ENCODE data around the gene NELFB. TPM values are rescaled to one million over a fixed set of nuclear protein-coding genes. Genes with fewer than 3 reads are reported as not detected.
A peak's percentile ranks its signal among the peaks of the same experiment; 100 is the strongest.
"Not testable (repeated sequence)": the region's sequence is repeated elsewhere in the genome, so short reads cannot be mapped to it uniquely, and the experiment has no call there.

NELFB gene
- total RNA-seq, 2 experiments from 2014 or later: 54.4 to 56.4 TPM

DNA sequence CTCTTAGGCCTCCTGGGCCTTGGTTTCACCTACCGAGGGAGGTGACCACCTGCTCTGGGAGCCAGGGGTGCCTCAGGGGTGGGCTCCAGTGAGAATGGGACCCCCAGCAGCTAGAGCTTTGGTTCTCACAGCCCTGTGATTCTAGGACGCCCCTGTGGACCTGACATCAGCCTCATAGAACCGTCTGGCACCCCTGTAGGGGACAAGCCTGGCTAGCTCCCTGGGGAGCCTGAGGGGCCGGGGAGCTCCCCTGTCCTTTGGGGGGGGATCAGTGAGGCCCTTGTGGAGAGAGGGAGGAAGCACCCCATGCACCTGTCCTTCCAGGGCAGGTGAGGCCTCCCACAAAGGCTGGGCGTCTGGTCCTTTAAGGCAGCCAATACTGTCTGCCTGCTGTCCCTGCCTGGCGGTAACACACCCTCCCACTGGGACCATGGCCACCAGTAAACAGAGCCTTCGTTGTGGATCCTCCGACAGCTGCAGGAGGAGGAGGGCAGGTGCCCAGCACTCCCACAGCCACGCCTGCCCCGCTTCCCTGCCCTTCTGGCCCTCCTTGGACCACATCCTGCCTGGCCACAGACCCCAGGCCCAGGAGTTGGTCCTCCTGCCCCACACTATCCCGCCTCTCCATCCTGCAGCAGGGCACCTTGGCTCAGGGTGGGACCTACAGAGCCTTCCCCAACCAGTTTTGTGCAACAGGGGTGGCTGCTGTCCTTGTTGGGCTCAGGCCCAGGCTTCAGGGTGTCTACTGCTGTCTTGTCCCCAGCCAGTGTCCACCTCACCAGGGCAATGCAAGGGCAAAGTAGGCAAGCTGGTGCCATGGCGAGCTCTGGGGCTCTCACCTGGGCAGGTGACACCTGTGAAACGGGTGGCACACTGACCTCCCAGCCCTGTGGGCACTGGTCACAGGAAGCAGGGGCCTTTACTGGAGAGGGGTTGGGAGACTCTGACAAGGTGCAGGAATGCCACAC is 17.1 kb upstream of the NELFB start:
- peaks cover 17% of the 10 kb centered on the region for H3K4me1 Mint-ChIP-seq
- H3K4me3 Mint-ChIP-seq: no peak overlapping the region
- H3K9me3 Mint-ChIP-seq: no peaks in the 10 kb centered on the region
- peak; percentile 3 for DNase-seq
- peaks cover 5% of the 10 kb centered on the region for H3K27me3 Mint-ChIP-seq
- peaks cover 19% of the 10 kb centered on the region for H3K36me3 Mint-ChIP-seq
- no peak overlapping the region for H3K27ac Mint-ChIP-seq

DNA sequence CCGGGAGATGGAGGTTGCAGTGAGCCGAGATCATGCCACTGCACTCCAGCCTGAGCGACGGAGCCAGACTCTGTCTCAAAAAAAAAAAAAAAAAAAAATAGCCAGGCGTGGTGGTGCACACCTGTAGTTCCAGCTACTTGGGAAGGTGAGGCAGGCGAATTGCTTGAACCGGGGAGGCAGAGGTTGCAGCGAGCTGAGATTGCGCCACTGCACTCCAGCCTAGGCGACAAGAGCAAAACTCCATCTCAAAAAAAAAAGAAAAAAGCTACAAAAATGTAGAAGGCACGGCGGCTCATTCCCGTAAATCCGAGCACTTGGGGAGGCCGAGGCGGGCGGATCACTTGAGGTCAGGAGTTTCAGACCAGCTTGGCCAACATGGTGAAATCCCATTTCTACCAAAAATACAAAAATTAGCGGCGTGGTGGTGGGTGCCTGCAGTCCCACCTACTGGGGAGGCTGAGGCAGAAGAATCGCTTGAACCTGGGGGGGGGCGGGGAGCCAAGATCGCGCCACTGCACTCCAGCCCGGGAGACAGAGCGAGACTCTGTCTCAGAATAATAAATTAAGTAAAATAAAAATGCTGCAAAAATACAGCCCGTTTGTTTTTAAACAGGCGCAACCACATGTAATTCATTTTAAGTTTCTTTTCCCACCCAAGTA is 15.5 kb upstream of the NELFB start:
- Mint-ChIP-seq H3K27ac (peak overlapping the region; percentile 56), H3K4me3 (peak overlapping the region; percentile 80), H3K36me3 (peaks cover 26% of the 10 kb centered on the region), H3K4me1 (peaks cover 23% of the 10 kb centered on the region)
- DNase-seq, H3K27me3 Mint-ChIP-seq, H3K9me3 Mint-ChIP-seq: not testable (repeated sequence)

DNA sequence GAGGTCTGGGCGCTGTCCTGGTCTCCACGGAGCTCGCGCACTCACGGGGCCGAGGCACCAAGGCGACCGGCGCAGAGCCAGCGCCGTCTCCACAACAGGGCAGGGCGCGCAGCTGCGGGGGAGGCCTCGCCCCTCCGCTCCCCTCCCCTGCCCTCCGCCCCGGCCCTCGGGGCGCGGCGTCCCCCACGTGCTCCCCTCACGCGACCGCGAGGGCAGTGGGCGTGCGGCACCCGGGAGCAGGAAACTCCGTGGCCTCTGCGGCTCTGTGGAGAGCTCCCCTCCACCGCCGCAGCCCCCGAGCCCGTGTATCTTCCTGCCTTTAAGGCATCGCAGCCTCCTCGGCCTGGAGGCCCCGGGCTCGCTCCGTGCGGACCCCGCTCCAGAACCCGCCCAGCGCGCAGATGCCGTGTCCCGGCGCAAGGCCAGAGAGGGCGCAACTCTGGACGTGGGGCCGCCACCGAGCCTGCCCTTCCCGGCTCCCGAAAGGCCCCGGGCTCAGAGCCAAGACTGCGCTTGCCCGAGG is 14.7 kb upstream of the NELFB start:
- Mint-ChIP-seq H3K36me3 (peaks cover 26% of the 10 kb centered on the region), H3K4me1 (peaks cover 23% of the 10 kb centered on the region), H3K27me3 (peaks cover under 1% of the 10 kb centered on the region), H3K9me3 (no peaks in the 10 kb centered on the region), H3K4me3 (peak overlapping the region; percentile 80), H3K27ac (peak overlapping the region; percentile 56)
- DNase-seq: peak; percentile 83

DNA sequence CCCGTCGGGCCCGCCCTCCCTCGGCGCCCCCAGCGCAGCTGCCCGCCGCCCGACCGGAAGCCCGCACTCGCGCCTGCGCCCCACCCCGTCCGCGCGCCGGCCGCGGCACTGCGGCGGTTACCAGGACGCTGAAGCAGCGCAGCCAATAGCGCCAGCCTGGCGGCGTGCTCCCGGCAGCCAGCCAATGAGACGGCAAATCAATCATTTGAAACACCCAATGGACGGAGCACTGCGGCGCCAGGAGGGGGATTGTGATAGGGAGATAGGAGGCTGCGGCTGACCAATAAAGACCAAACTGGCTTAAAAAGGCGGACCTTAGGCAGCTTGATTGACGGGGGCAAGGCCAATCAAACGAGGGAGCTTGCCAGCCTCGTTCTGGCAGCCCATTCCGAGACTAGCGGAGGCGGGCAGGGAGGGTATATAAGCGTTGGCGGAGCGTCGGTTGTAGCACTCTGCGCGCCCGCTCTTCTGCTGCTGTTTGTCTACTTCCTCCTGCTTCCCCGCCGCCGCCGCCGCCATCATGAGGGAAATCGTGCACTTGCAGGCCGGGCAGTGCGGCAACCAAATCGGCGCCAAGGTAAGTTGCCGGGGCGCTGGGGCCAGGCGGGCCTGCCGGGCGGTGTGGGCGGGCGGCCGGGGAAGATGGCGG is 14.2 kb upstream of the NELFB start, which contains the start of gene TUBB4B:
TUBB4B (plus strand) TSS at position 447 of the 649 bp plus-strand sequence; CDS start at position 521, 74 bp downstream.
- Mint-ChIP-seq H3K27me3 (no peaks in the 10 kb centered on the region), H3K4me1 (peaks cover 23% of the 10 kb centered on the region), H3K9me3 (no peaks in the 10 kb centered on the region), H3K36me3 (peaks cover 26% of the 10 kb centered on the region), H3K27ac (peak within 1 kb of the TSS; percentile 88), H3K4me3 (peak within 1 kb of the TSS; percentile 88)
- DNase-seq: peak; percentile 99

DNA sequence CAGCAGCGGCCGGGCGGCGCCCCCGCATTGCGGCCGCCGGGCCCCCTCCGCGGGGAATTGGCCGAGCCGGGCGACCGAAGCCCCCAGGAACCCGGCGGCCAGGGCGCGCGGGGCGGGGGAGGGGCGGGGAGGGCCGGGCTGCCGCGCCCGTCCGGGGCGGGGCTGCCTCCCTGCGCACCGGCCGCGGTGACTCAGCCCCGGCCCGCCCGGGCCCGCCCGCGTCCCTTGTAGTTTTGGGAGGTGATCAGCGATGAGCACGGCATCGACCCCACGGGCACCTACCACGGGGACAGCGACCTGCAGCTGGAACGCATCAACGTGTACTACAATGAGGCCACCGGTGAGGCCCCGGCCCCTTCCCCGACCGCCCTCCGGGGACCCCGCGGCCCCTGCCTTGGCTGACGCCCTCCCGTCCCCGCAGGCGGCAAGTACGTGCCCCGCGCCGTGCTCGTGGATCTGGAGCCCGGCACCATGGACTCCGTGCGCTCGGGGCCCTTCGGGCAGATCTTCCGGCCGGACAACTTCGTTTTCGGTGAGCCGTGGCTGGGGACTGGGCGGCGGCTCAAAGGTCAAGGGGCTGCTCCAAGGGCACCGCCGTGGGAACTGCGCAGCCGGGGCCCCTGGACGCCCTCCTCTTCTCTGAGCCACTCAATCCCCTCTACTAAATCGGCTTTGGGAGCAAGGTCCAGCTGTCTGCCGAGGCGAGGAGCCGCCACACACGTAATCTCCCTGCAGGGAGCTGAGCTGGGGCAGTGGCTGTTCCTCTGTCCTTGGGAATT is 13.4 kb upstream of the NELFB start:
- Mint-ChIP-seq H3K36me3 (peaks cover 26% of the 10 kb centered on the region), H3K4me1 (peaks cover 23% of the 10 kb centered on the region), H3K27me3 (no peaks in the 10 kb centered on the region), H3K4me3 (peak overlapping the region; percentile 82), H3K9me3 (no peaks in the 10 kb centered on the region), H3K27ac (peak overlapping the region; percentile 67)
- peak; percentile 72 for DNase-seq

DNA sequence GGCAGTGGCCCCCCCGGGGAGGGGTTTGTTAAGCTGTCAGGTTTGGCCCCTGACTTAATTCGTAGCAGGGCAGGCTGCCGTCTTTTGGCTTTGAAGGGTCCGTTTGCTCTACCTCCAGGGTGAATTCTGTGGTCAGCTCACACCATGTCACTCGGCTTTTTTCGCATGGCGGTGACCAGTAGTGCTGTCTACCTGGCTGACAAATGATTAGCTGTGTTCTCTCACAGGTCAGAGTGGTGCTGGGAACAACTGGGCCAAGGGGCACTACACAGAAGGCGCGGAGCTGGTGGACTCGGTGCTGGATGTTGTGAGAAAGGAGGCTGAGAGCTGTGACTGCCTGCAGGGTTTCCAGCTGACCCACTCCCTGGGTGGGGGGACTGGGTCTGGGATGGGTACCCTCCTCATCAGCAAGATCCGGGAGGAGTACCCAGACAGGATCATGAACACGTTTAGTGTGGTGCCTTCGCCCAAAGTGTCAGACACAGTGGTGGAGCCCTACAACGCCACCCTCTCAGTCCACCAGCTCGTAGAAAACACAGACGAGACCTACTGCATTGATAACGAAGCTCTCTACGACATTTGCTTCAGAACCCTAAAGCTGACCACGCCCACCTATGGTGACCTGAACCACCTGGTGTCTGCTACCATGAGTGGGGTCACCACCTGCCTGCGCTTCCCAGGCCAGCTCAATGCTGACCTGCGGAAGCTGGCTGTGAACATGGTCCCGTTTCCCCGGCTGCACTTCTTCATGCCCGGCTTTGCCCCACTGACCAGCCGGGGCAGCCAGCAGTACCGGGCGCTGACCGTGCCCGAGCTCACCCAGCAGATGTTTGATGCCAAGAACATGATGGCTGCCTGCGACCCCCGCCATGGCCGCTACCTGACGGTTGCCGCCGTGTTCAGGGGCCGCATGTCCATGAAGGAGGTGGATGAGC is 12.6 kb upstream of the NELFB start:
- Mint-ChIP-seq H3K4me3 (peak overlapping the region; percentile 82), H3K9me3 (no peaks in the 10 kb centered on the region), H3K27ac (peak overlapping the region; percentile 69), H3K27me3 (no peaks in the 10 kb centered on the region), H3K36me3 (peaks cover 26% of the 10 kb centered on the region), H3K4me1 (peaks cover 23% of the 10 kb centered on the region)
- no peak for DNase-seq

DNA sequence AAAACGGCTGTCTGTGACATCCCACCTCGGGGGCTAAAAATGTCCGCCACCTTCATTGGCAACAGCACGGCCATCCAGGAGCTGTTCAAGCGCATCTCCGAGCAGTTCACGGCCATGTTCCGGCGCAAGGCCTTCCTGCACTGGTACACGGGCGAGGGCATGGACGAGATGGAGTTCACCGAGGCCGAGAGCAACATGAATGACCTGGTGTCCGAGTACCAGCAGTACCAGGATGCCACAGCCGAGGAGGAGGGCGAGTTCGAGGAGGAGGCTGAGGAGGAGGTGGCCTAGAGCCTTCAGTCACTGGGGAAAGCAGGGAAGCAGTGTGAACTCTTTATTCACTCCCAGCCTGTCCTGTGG is 11.9 kb upstream of the NELFB start:
- not testable (repeated sequence) for H3K27ac Mint-ChIP-seq, H3K9me3 Mint-ChIP-seq, H3K27me3 Mint-ChIP-seq, DNase-seq
- H3K4me3 Mint-ChIP-seq: peak overlapping the region; percentile 82
- peaks cover 21% of the 10 kb centered on the region for H3K4me1 Mint-ChIP-seq
- H3K36me3 Mint-ChIP-seq: peaks cover 26% of the 10 kb centered on the region

DNA sequence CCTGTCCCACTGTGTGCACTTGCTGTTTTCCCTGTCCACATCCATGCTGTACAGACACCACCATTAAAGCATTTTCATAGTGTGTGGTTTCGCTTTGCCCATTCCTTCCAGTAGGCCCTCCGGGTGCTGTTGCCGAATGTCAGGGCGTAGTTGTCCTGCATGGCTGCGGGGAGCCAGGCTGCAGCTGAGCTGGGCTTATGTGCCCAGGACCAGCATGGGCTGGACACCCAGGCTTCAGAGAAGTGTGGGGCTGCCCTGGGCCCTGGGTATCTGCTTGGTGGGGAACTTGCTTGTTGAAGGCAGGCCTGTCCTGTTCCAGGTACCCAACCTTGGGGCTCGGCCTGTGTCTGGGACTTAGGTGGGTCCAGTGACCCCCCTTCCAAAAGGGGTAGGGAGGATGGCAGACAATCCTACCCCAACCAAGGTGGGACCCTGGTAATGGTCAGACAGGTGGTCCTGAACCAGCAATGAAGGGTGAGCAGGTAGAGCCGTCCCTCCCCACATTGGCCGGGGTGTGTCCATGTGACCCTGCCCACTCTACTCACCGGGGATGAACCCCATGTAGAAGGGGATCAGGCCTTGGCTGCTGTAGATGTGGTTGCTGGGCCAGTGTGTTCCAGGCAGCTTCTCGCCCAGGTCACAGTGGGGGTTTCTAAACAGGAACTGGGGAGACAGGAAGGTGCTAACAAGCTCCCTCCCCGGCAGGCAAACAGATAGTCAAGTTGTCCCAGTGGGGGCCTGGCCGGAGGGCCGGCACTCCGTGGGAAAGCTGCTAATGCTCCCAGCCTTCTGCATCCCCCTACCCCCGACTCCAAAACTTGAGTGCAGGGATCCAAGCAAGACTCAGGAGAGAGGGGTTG is 11.3 kb upstream of the NELFB start:
- Mint-ChIP-seq H3K9me3 (no peaks in the 10 kb centered on the region), H3K4me3 (peak overlapping the region; percentile 25), H3K4me1 (peaks cover 18% of the 10 kb centered on the region), H3K36me3 (peaks cover 24% of the 10 kb centered on the region), H3K27me3 (no peaks in the 10 kb centered on the region), H3K27ac (no peak overlapping the region)
- DNase-seq: no peak

DNA sequence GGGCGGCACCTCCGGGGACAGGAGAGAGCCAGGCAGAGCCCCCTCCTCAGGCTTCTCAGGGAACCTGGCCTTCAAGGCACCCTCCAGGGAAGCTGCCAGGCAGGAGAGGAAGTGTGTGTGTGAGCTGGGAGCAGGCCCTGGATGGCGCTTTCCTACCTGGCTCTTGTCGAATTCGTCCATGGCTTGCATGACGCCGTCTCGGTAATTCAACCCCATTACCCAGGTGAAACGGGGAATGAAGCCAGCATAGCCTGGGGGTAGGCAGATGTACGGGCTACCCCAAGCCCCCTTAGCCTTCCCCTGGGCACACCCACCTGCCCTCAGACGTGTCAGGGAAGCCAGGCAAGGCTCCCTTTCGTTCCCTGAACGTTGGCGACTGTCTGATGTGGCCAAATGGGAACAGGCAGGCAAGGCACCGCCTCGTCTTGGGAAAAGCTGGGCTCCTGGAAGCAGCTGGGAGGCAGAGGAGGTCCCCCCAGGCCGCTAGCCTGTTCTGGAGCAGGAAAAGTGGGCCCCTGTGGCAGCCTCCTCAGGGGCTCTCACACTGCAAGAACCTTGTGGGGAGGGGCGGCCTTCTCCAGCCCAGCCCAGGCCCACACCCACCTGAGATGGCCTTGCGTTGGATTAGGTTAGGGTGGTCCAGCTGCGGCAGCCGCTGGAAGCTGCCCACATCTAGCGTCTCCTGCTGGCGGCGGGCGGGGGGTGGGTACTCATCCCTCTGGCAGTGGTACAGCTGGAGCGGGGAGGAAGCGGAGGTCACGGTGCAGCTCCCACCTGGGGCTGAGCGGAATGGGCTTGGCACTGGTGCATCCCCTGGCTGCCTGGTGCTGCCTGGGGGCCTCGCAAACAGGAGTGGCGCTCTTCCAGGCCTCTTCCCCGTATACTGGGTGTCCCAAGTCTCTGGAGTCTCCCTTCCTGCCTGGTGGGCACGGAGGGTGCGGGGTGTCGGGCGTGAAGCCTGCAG is 10.4 kb upstream of the NELFB start:
- Mint-ChIP-seq H3K4me1 (peaks cover 14% of the 10 kb centered on the region), H3K4me3 (no peak overlapping the region), H3K36me3 (peaks cover 22% of the 10 kb centered on the region), H3K9me3 (no peaks in the 10 kb centered on the region), H3K27me3 (no peaks in the 10 kb centered on the region), H3K27ac (no peak overlapping the region)
- no peak for DNase-seq

DNA sequence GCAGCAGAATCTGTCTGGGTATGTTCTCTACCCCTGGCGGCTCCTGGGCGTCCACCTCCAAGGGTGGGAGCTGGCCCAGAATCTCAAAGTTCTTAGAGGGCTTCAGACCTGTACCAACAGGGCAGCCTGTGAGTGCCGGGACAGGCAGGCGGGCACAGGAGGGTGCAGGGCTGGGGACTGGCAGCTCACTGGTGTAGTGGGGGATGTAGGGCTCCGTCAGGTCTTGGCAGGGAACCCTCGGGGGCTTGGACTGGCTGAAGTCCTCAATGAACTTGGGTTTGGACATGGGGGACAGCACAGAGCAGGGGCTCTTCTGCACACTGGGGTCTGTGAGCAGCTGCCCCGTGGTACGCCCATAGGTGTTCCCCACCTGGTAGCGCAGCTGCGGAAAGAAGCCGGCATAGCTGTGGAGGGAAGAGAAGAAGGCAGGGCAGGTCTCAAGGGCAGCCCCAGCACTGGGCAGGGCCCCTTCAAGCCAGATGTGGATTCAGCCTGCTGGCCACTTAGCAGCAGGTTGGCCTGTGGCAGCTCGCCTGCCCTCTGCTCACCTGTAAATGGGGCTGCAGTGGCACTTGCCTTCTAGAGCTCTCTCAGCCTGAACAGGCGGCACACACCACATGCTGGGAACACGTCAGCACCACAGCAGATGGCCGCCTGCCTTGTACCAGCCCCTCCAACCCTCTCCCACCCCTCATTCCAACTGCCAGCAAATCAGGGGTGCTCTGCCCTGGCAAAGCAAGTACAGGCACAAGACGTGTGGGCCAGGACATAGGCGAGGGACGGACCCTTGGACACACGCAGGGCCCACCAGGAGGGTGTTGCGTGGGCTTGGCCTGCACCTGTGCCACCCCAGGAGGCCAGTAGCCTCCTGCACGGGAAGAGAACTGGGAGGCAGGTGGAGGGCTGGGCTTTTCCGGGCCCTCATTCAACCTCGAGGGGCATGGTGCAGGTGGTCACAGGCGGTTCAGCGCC is 9.4 kb upstream of the NELFB start:
- Mint-ChIP-seq H3K9me3 (no peaks in the 10 kb centered on the region), H3K27me3 (no peaks in the 10 kb centered on the region), H3K4me3 (no peak overlapping the region), H3K4me1 (peaks cover 14% of the 10 kb centered on the region), H3K27ac (no peak overlapping the region), H3K36me3 (peaks cover 22% of the 10 kb centered on the region)
- DNase-seq: no peak
